OCI-LY7 (cell line): ENCODE results near the gene CASZ1. TPM values are rescaled to one million over a fixed set of nuclear protein-coding genes. Genes with fewer than 3 reads are reported as not detected.

Experiments
- BruUV-seq: library from RNA; stranded (reverse); fragments of 400-500 nt; replicated peaks from 2 replicates; lab custom pipeline; 2021; lab: Mats Ljungman, UMichigan
- CTCF ChIA-PET: fragments of 300-600 bp; sonication (Branson Sonifier 250); formaldehyde crosslinking; loops from one replicate; lab custom pipeline; 2022; ENCODE audit warnings: antibody characterized with exemption; ENCODE audit not compliant: unreplicated experiment; lab: Charles Lee
- POLR2A ChIA-PET: fragments of 300-600 bp; sonication (Branson Sonifier 250); formaldehyde crosslinking; loops from one replicate; lab custom pipeline; 2022; ENCODE audit warnings: antibody characterized with exemption; lab: Charles Lee
- DNase-seq: peaks from one replicate; pipeline ENCODE4 v3.0.0-alpha.2; 2015; ENCODE audit warnings: low spot score
- H2AFZ ChIP-seq: fragments of 200-600 bp; sonication (generic), shearing (Covaris generic); 2 replicates; pipeline ENCODE4 v1.6.1; 2014; ENCODE audit warnings: mild to moderate bottlenecking, antibody characterized with exemption, low read length, moderate library complexity
- H3K27ac ChIP-seq: fragments of 200-600 bp; sonication (generic); 2 replicates; pipeline ENCODE4 v1.5.1; 2014; ENCODE audit warnings: mixed run types, low read depth, mild to moderate bottlenecking, moderate library complexity, low read length, inconsistent platforms; ENCODE audit not compliant: poor library complexity, severe bottlenecking
- H3K36me3 ChIP-seq: fragments of 200-600 bp; sonication (generic); 2 replicates; pipeline ENCODE4 v1.6.1; 2014; ENCODE audit warnings: mild to moderate bottlenecking, antibody characterized with exemption, low read length, moderate library complexity, mixed read lengths; ENCODE audit not compliant: insufficient read depth
- H3K4me1 ChIP-seq: fragments of 200-600 bp; sonication (generic); 2 replicates; pipeline ENCODE4 v1.5.1; 2014; ENCODE audit warnings: mild to moderate bottlenecking, low read length; ENCODE audit not compliant: insufficient read depth, poor library complexity, severe bottlenecking
- H3K4me2 ChIP-seq: fragments of 200-600 bp; sonication (generic); 2 replicates; pipeline ENCODE4 v1.6.1; 2014; ENCODE audit warnings: mild to moderate bottlenecking, low read length
- H3K4me3 ChIP-seq: fragments of 200-600 bp; sonication (generic); 2 replicates; pipeline ENCODE4 v1.5.1; 2014; ENCODE audit warnings: mild to moderate bottlenecking, low read depth, low read length; ENCODE audit not compliant: poor library complexity, severe bottlenecking
- H3K79me2 ChIP-seq: fragments of 200-600 bp; sonication (generic); 2 replicates; pipeline ENCODE4 v1.6.1; 2016; ENCODE audit warnings: low read depth, mild to moderate bottlenecking, low read length, moderate library complexity, mixed read lengths; ENCODE audit not compliant: insufficient read depth
- H3K9me2 ChIP-seq: fragments of 200-600 bp; sonication (generic); 2 replicates; pipeline ENCODE4 v1.6.1; 2016; ENCODE audit warnings: mild to moderate bottlenecking, low read length, mixed read lengths; ENCODE audit not compliant: insufficient read depth
- H3K9me3 ChIP-seq: fragments of 200-600 bp; sonication (generic); 2 replicates; pipeline ENCODE4 v1.6.1; 2014; ENCODE audit warnings: mild to moderate bottlenecking, mixed run types, low read length, mixed read lengths
- H4K20me1 ChIP-seq: fragments of 200-600 bp; sonication (generic); 2 replicates; pipeline ENCODE4 v1.6.1; 2014; ENCODE audit warnings: mild to moderate bottlenecking, antibody characterized with exemption, low read length, moderate library complexity, mixed read lengths; ENCODE audit not compliant: insufficient read depth
- CTCF ChIP-seq: fragments of 200-600 bp; sonication (generic); conservative IDR thresholded peaks from 2 replicates; pipeline ENCODE4 v1.5.1; 2014; ENCODE audit warnings: mild to moderate bottlenecking, antibody characterized with exemption, low read length, moderate library complexity, mixed read lengths
- EZH2phosphoT487 ChIP-seq: fragments of 200-600 bp; sonication (generic); IDR thresholded peaks from 2 replicates; pipeline ENCODE4 v1.6.1; 2018; ENCODE audit warnings: low read depth, borderline replicate concordance, mild to moderate bottlenecking, mixed run types, antibody characterized with exemption, low read length, moderate library complexity, mixed read lengths
- intact Hi-C: fragments of 100-400 bp; cut with micrococcal nuclease; formaldehyde crosslinking; loops from one replicate; pipeline ENCODE4 v1.10.0; 2022; ENCODE audit not compliant: unreplicated experiment
- total RNA-seq, 2 experiments: library from RNA; depleted of rRNA in 1 of 2; stranded (reverse); fragments of >200 nt in 1 of 2; shearing (Covaris generic) in 1 of 2; gene quantifications; 2 replicates each; pipeline ENCODE4 v1.2.3, GENCODE V29; 2014 to 2022

Gene CASZ1
- total RNA-seq, 2 experiments from 2014 or later: 3.3 to 3.9 TPM

- Histone ChIP-seq H3K36me3 (no peaks in the 10 kb centered on the region), H3K27ac (no peak overlapping the region), H3K4me3 (no peak overlapping the region), H3K4me2 (no peak overlapping the region), H3K9me3 (no peaks in the 10 kb centered on the region), H3K79me2 (no peaks in the 10 kb centered on the region), H3K4me1 (peaks cover 5% of the 10 kb centered on the region), H2AFZ (no peak overlapping the region), H4K20me1 (no peaks in the 10 kb centered on the region), H3K9me2 (no peaks in the 10 kb centered on the region)
- no TSS peak for BruUV-seq
- TF ChIP-seq EZH2phosphoT487: no peak
- TF ChIP-seq CTCF: no peak
- intact Hi-C loops: no loop called here
- ChIA-PET POLR2A (no interaction called here), CTCF (no interaction called here)
- no peak for DNase-seq
These were observed 108.6 kb downstream of the CASZ1 start for GRCh38 chr1:10687782-10688408.

- no peak for DNase-seq
- ChIA-PET POLR2A (no interaction called here), CTCF (no interaction called here)
- no peaks in the 10 kb centered on the region for H3K9me3 ChIP-seq
- H3K4me3 ChIP-seq: no peak overlapping the region
- no peak overlapping the region for H3K27ac ChIP-seq
- intact Hi-C loops: no loop called here
- H4K20me1 ChIP-seq: no peaks in the 10 kb centered on the region
- no peaks in the 10 kb centered on the region for H3K79me2 ChIP-seq
- BruUV-seq: no TSS peak
- no peak overlapping the region for H3K4me2 ChIP-seq
- H3K4me1 ChIP-seq: no peaks in the 10 kb centered on the region
- TF ChIP-seq CTCF (no peak), EZH2phosphoT487 (no peak)
- H2AFZ ChIP-seq: no peak overlapping the region
- H3K36me3 ChIP-seq: no peaks in the 10 kb centered on the region
- no peaks in the 10 kb centered on the region for H3K9me2 ChIP-seq
These were observed 109.2 kb downstream of the CASZ1 start for GRCh38 chr1:10687251-10687651.

GRCh38 chr1:10686404-10687040, 109.9 kb downstream of the CASZ1 start:
- intact Hi-C loops: no loop called here
- Histone ChIP-seq H4K20me1 (no peaks in the 10 kb centered on the region), H3K79me2 (no peaks in the 10 kb centered on the region), H3K36me3 (no peaks in the 10 kb centered on the region), H3K9me3 (no peaks in the 10 kb centered on the region), H3K9me2 (no peaks in the 10 kb centered on the region), H3K4me2 (no peak overlapping the region), H3K27ac (no peak overlapping the region), H3K4me1 (no peaks in the 10 kb centered on the region), H2AFZ (no peak overlapping the region), H3K4me3 (no peak overlapping the region)
- DNase-seq: no peak
- POLR2A ChIA-PET: no interaction called here
- TF ChIP-seq EZH2phosphoT487 (no peak), CTCF (no peak)
- CTCF ChIA-PET: no interaction called here
- BruUV-seq: no TSS peak
